ENCODE results near the gene BBS2.

The BBS2 gene

DNA sequence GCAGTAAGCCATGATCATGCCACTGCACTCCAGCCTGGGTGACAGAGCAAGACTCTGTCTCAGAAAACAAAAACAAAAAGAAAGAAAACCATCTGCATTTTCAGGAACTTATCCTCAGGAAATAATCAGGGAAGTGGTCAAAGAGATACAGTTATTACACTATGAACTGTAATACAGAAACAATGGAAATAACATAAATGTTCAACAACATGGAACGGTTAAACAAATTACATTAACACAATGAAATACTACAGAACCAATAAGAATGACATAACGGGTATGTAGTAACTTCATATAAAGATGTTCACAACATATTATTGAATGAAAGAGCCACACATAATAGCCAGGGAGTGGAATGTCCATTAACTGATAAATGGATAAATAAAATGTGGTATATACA lies 6.7 kb downstream of the BBS2 start:
- peaks cover 16 to 37% of the 10 kb centered on the region in 2 experiments; a peak in 2 of 3 replicates for H3K36me3 ChIP-seq (ENCODE audit: control insufficient read depth in 2 of 2, insufficient read depth in 1 of 2, low read length in 2 of 2)
- TF ChIP-seq HOXC10 (CRISPR knock-in tag; IDR thresholded peaks at IDR 0.05) (no peak), ZNF747 (tag by site-specific recombination; IDR thresholded peaks at IDR 0.05) (no peak), ZBTB6 (tag by site-specific recombination; IDR thresholded peaks at IDR 0.05) (no peak), ZNF202 (tag by site-specific recombination; IDR thresholded peaks at IDR 0.05; ENCODE audit: borderline replicate concordance) (no peak), ZFHX2 (tag by site-specific recombination; conservative IDR thresholded peaks at IDR 0.05) (no peak), ZNF560 (tag by site-specific recombination; IDR thresholded peaks at IDR 0.05; ENCODE audit: borderline replicate concordance) (no peak), KLF1 (tag by site-specific recombination; IDR thresholded peaks at IDR 0.05) (no peak), ZNF692 (tag by site-specific recombination; IDR thresholded peaks at IDR 0.05) (no peak), ZNF341 (tag by site-specific recombination; IDR thresholded peaks at IDR 0.05; ENCODE audit: low read depth) (no peak), ZNF596 (tag by site-specific recombination; IDR thresholded peaks at IDR 0.05) (no peak), PRDM1 (tag by site-specific recombination; IDR thresholded peaks at IDR 0.05) (no peak), ZNF280D (tag by site-specific recombination; IDR thresholded peaks at IDR 0.05) (no peak), TCF7L2 (IDR thresholded peaks at IDR 0.05; ENCODE audit: borderline replicate concordance, low read depth, low read length) (no peak), ZNF138 (tag by site-specific recombination; IDR thresholded peaks at IDR 0.05; ENCODE audit: borderline replicate concordance) (no peak)
- H3K4me1 ChIP-seq (ENCODE audit: control insufficient read depth, insufficient read depth, low read length) = no peaks in the 10 kb centered on the region
- POLR2A ChIA-PET = no interaction called here
- CTCF ChIA-PET = interaction anchor here (0.5 to 3.3 kb wide), 11 partner anchors 10 to 1162 kb away, joined by 3 to 17 read pairs (median 3); no protein-coding TSS in a partner anchor
- no peak overlapping the region for H3K27ac ChIP-seq (ENCODE audit: extremely low read depth, low read depth, low read length)
- H3K4me3 ChIP-seq (ENCODE audit: low read depth, low read length) = no peak overlapping the region
- H3K9me3 ChIP-seq (ENCODE audit: control insufficient read depth, insufficient read depth, low read depth, low read length) = no peaks in the 10 kb centered on the region

DNA sequence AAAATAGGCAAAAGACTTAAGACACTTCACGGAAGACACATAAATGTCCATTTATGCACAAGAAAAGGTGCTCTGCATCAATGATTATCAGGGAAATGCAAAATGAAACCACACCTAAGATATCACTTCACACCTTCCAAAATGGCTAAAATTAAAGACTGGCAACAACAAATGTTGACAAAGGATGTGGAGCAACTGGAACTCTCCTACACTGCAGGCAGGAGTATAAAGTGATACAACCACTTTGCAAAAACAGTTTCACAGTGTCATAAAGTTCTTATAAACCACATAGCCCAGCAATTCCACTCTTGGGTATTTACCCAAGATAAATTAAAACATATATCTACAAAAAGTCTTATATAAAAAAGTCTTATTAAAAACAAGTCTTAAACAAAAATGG lies 7.8 kb downstream of the BBS2 start:
- CTCF ChIA-PET = interaction anchor here (3.3 kb wide), 1 partner anchor 190 kb away, joined by 17 read pairs; no protein-coding TSS in a partner anchor
- H3K4me3 ChIP-seq (ENCODE audit: low read depth, low read length) = no peak overlapping the region
- no peaks in the 10 kb centered on the region for H3K4me1 ChIP-seq (ENCODE audit: control insufficient read depth, insufficient read depth, low read length)
- no peaks in the 10 kb centered on the region for H3K9me3 ChIP-seq (ENCODE audit: control insufficient read depth, insufficient read depth, low read depth, low read length)
- no peak for TF ChIP-seq SALL2 (tag by site-specific recombination; IDR thresholded peaks at IDR 0.05; ENCODE audit: borderline replicate concordance)
- no peak for TF ChIP-seq SETDB1 (IDR thresholded peaks at IDR 0.05; ENCODE audit: insufficient read length, low read length)
- TF ChIP-seq GFI1B (tag by site-specific recombination; IDR thresholded peaks at IDR 0.05) = no peak
- TF ChIP-seq ZNF571 (tag by site-specific recombination; IDR thresholded peaks at IDR 0.05) = no peak
- no peak for TF ChIP-seq ZNF341 (tag by site-specific recombination; IDR thresholded peaks at IDR 0.05; ENCODE audit: low read depth)
- peaks cover 16 to 40% of the 10 kb centered on the region in 2 experiments; a peak in 2 of 3 replicates for H3K36me3 ChIP-seq (ENCODE audit: control insufficient read depth in 2 of 2, insufficient read depth in 1 of 2, low read length in 2 of 2)
- no peak overlapping the region for H3K27ac ChIP-seq (ENCODE audit: extremely low read depth, low read depth, low read length)
- POLR2A ChIA-PET = no interaction called here
